NCI-H748 (cell line): ENCODE results near the gene GEMIN7.
"Not testable (repeated sequence)": the region's sequence is repeated elsewhere in the genome, so short reads cannot be mapped to it uniquely, and the experiment has no call there.

Experiments
- DNase-seq: peaks from one replicate; lab custom pipeline; 2025; ENCODE audit not compliant: unreplicated experiment; lab: John Stamatoyannopoulos, UW

Gene GEMIN7

GRCh38 chr19:45103508-45104319 is 24.7 kb downstream of the GEMIN7 start:
- DNase-seq = peak; percentile 60

- no peak for DNase-seq
Measured at GRCh38 chr19:45104658-45105349, 25.7 kb downstream of the GEMIN7 start.

GRCh38 chr19:45106363-45106762 is 27.3 kb downstream of the GEMIN7 start:
- not testable (repeated sequence) for DNase-seq

GRCh38 chr19:45107621-45108150 is 28.6 kb downstream of the GEMIN7 start:
- DNase-seq = no peak

GRCh38 chr19:45110851-45111266 is 31.8 kb downstream of the GEMIN7 start:
- DNase-seq = no peak

GRCh38 chr19:45112111-45112827 is 33.2 kb downstream of the GEMIN7 start:
- no peak for DNase-seq

GRCh38 chr19:45113628-45114027 is 34.6 kb downstream of the GEMIN7 start:
- DNase-seq = peak; percentile 100

- no peak for DNase-seq
Measured at GRCh38 chr19:45114116-45114515, 35.1 kb downstream of the GEMIN7 start.

GRCh38 chr19:45115809-45116615 is 37.0 kb downstream of the GEMIN7 start:
- no peak for DNase-seq

- no peak for DNase-seq
Measured at GRCh38 chr19:45117167-45117594, 38.1 kb downstream of the GEMIN7 start.

- peak; percentile 31 for DNase-seq
Measured at GRCh38 chr19:45117671-45118070, 38.6 kb downstream of the GEMIN7 start.

- no peak for DNase-seq
Measured at GRCh38 chr19:45118106-45118505, 39.0 kb downstream of the GEMIN7 start.

GRCh38 chr19:45118591-45119355 is 39.7 kb downstream of the GEMIN7 start:
- not testable (repeated sequence) for DNase-seq

- no peak for DNase-seq
Measured at GRCh38 chr19:45119582-45119981, 40.5 kb downstream of the GEMIN7 start.

GRCh38 chr19:45121827-45122345 is 42.8 kb downstream of the GEMIN7 start:
- no peak for DNase-seq

GRCh38 chr19:45122832-45123231 is 43.8 kb downstream of the GEMIN7 start:
- no peak for DNase-seq

GRCh38 chr19:45123440-45123850 is 44.4 kb downstream of the GEMIN7 start:
- DNase-seq = no peak

GRCh38 chr19:45124021-45124420 is 45.0 kb downstream of the GEMIN7 start:
- DNase-seq = no peak

GRCh38 chr19:45125360-45125759 is 46.3 kb downstream of the GEMIN7 start:
- DNase-seq = no peak
